HUES64 (cell line): ENCODE data around the gene TSPY1. TPM values are rescaled to one million over a fixed set of nuclear protein-coding genes. Genes with fewer than 3 reads are reported as not detected.
"Not testable (repeated sequence)": the region's sequence is repeated elsewhere in the genome, so short reads cannot be mapped to it uniquely, and the experiment has no call there.

Experiments used
- H3K27ac ChIP-seq: 2 replicates; pipeline ENCODE4 v1.7.0; 2013; ENCODE audit warnings: low read depth, low read length, inconsistent platforms
- H3K27me3 ChIP-seq: 2 replicates; pipeline ENCODE4 v1.6.1; 2013; ENCODE audit warnings: mild to moderate bottlenecking, low read length; ENCODE audit not compliant: insufficient read depth
- H3K36me3 ChIP-seq: 2 replicates; pipeline ENCODE4 v1.6.1; 2013; ENCODE audit warnings: mild to moderate bottlenecking, low read length; ENCODE audit not compliant: insufficient read depth
- H3K4me1 ChIP-seq: 2 replicates; pipeline ENCODE4 v1.6.1; 2013; ENCODE audit warnings: mild to moderate bottlenecking, low read length, moderate library complexity; ENCODE audit not compliant: insufficient read depth
- H3K4me3 ChIP-seq: 2 replicates; pipeline ENCODE4 v1.5.1; 2013; ENCODE audit warnings: mild to moderate bottlenecking, low read length, moderate library complexity
- H3K9ac ChIP-seq: 2 replicates; pipeline ENCODE4 v1.6.1; 2013; ENCODE audit warnings: mild to moderate bottlenecking, low read depth, low read length
- H3K9me3 ChIP-seq: 2 replicates; pipeline ENCODE4 v1.6.1; 2013; ENCODE audit warnings: low read depth, low read length; ENCODE audit not compliant: insufficient read depth
- WGBS: fragments of 150-250, 120-280 bp; methylation state at CpG from one replicate; pipeline ENCODE4 v1.1.7; 2013; ENCODE audit warnings: missing lambda C conversion rate; 5-methylcytosine and 5-hydroxymethylcytosine counted together
- polyA plus RNA-seq, 2 experiments: library from polyadenylated mRNA; stranded (reverse); fragments of 50-300 nt; gene quantifications; one replicate each; pipeline ENCODE4 v1.2.3, GENCODE V29; 2013

The TSPY1 gene
- polyA plus RNA-seq (2013, experiment 1 of 2), result not detected
- polyA plus RNA-seq (2013, experiment 2 of 2), result not detected

GRCh38 chrY:9466655-9467054 is at the start of gene TSPY1:
Gene TSPY1, plus strand, starts transcription at chrY:9466955. Its CDS starts 46 bp downstream, at chrY:9467001.
- not testable (repeated sequence) for H3K9me3 ChIP-seq

GRCh38 chrY:9486967-9487366 is 20.2 kb downstream of the TSPY1 start, which contains the start of gene TSPY9:
Gene TSPY9, plus strand, starts transcription at chrY:9487267. Its CDS starts 46 bp downstream, at chrY:9487313.
- H3K27ac ChIP-seq, H3K36me3 ChIP-seq, H3K4me1 ChIP-seq, H3K4me3 ChIP-seq, H3K9me3 ChIP-seq, H3K9ac ChIP-seq, H3K27me3 ChIP-seq: not testable (repeated sequence)
- no CpG with 5 or more reads among the region's 26 CpGs for WGBS

More at GRCh38 chrY:9466655-9467054, at the start of gene TSPY1:
- H3K4me3 ChIP-seq, H3K36me3 ChIP-seq, H3K4me1 ChIP-seq, H3K27me3 ChIP-seq, H3K9ac ChIP-seq, H3K27ac ChIP-seq: not testable (repeated sequence)
- no CpG with 5 or more reads among the region's 25 CpGs for WGBS

GRCh38 chrY:9504396-9504795 is 37.6 kb downstream of the TSPY1 start:
- not testable (repeated sequence) for H3K9ac ChIP-seq, H3K36me3 ChIP-seq, H3K27me3 ChIP-seq, H3K4me1 ChIP-seq, H3K9me3 ChIP-seq, H3K4me3 ChIP-seq, H3K27ac ChIP-seq
- WGBS, result 59% methylated on average over 1 of the region's 6 CpGs

- H3K4me3 ChIP-seq, H3K27me3 ChIP-seq, H3K9me3 ChIP-seq, H3K27ac ChIP-seq, H3K4me1 ChIP-seq, H3K9ac ChIP-seq, H3K36me3 ChIP-seq: not testable (repeated sequence)
- 87% methylated on average over 5 of the region's 12 CpGs for WGBS
These were observed 49.5 kb downstream of the TSPY1 start for GRCh38 chrY:9516287-9516686.
